ENCODE results near the gene SLC38A6.

SLC38A6 gene

GRCh38 chr14:60977847-60978246 is 3.2 kb upstream of the SLC38A6 start:
- no peak for DNase-seq (ENCODE audit: low spot score)

- DNase-seq (ENCODE audit: low spot score), result peak; percentile 78
These were observed 799 bp downstream of the SLC38A6 start for GRCh38 chr14:60981633-60982455.

- no peak for DNase-seq (ENCODE audit: low spot score)
These were observed 3.2 kb downstream of the SLC38A6 start for GRCh38 chr14:60984196-60984595.

GRCh38 chr14:60986500-60986899 is 5.5 kb downstream of the SLC38A6 start:
- DNase-seq (ENCODE audit: low spot score), result no peak

DNA sequence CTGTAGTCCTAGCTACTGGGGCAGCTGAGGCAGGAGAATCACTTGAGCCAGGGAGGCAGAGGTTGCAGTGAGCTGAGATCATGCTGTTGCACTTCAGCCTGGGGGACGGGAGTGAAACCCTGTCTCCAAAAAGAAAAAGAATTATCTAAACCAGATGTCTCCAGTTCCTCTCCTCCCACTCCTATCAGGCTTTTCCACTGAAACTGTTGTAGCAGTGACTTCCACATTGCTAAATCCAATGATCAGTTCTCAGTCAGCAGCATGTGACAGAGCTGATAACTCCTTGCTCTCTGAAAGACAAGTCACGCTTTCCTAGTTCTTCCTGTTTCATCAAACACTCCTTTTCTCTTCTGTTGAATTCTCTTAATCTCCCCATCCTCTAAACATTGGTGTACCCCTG is 8.6 kb downstream of the SLC38A6 start:
- no peak for DNase-seq (ENCODE audit: low spot score)

GRCh38 chr14:60998617-60999016 is 17.6 kb downstream of the SLC38A6 start:
- no peak for DNase-seq (ENCODE audit: low spot score)

GRCh38 chr14:60999536-60999935 is 18.5 kb downstream of the SLC38A6 start:
- no peak for DNase-seq (ENCODE audit: low spot score)

DNA sequence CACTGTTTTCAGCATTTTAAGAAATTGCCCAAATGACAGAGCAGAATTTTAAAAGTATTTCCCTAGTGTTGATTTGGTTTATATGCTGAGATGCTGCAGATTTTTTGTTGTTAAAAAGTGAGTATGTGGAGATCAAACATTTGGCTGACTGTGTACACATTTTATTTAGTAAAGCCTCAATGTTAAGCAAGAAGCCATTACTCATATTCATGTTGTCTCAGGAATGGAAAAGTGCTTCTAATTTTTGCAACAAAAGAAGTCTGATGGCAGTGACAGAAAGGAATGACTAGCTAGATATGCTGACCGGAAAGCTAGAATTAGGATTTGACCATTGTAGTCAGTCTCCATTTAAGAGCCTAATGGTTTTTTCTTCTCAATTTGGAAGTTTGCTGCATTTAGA is 22.5 kb downstream of the SLC38A6 start:
- no peak for DNase-seq (ENCODE audit: low spot score)

DNA sequence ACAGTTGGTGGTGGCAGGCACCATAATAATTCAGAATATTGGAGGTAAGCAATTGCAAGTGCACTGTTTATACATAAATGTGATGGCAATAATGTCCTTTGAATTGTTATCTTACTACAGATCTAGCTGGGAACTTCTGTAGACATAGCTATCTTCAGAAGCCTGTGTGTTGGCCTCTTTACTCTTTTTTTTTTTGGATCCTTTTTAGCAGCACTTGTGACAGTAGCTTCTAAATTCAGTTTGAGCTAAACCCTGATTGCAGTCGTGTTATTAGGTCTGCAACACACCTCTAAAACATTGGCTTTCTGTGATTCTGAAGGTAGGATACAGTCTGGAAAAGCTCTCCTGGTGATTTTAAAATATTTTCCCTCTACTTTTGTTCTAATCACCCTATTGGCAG is 38.5 kb downstream of the SLC38A6 start:
- no peak for DNase-seq (ENCODE audit: low spot score)

DNA sequence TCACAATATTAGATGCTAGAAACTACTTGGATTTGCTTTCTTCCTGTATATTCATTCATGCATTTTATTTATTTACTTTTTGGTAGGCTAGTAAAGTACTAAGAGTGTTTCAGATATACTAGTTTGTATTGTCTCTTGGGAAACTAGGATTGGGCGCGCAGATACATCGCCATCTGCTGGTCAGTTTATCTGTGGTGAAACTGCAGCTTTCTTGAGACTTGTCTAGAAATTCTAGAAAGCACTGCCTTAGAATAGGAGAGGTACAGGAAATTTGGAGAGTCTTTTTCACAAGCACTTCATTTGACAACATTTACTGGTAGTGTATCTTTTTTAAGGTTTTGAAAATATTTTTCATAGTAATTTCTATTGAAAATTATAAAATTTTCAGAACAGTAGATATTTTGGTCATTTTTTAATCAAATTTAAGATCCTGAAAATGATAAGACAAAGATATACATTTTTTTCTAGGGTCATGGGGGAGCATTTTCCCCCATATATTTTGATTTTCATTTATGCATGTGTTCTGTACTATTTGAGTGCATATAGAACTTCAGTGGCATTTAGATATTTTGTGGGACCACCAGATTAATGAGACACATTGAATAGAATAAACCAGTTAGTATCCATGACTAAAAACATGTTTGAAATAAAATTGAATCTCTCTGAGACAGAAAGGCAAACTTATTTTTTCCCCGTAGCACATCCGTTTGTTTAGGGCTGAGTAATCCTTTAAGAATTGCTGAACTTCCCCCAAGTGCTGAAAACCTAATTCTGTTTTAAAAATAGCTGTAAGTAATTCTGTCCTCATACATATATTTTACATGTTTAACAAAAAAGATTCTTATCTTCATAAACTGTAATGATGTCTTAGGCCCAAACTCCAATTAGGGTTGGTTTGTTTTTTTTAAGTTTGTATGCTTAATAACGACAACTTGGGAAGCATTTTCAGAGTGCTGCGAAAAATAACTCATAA is 44.5 kb downstream of the SLC38A6 start:
- DNase-seq (ENCODE audit: low spot score), result peak; percentile 70

DNA sequence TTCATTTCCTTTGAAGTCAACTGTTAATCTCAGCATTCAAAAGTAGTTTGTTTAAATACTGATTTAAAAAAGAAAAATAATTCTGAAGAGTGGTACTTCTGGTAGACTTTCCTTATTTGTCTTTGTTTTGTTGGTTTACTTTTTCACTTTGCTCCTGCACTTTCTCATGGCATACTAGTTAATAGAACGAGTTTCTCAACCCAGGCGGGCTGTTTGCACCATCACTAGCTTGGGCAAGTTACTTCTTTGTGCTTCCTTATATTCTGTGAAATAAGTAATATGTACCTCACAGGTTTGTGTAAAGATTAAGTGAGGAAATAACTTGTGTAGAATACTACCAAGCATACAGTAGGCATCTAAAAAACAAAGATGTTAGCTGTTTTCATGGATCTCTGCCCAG is 45.5 kb downstream of the SLC38A6 start:
- no peak for DNase-seq (ENCODE audit: low spot score)

DNA sequence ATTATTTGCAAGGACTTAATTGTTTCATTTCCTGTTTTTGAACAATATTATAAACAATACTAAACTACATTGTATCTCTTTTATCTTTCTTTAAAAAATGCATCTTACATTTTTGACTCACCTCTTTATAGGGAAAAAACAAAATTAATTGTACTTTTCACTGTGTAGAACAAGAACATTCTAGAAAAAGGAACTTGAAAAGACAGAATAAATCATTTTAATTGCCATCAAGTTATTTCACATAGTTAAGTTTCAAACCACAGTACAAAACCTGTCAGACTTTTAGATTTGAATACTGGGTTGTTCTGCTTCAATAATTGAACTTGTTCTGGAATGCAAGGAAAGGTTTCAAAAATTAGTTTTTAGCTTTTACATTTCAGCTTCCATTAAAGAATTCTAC is 50.0 kb downstream of the SLC38A6 start:
- no peak for DNase-seq (ENCODE audit: low spot score)

- DNase-seq (ENCODE audit: low spot score), result no peak
These were observed 52.0 kb downstream of the SLC38A6 start for GRCh38 chr14:61033054-61033453.

- no peak for DNase-seq (ENCODE audit: low spot score)
These were observed 52.8 kb downstream of the SLC38A6 start for GRCh38 chr14:61033855-61034254.

DNA sequence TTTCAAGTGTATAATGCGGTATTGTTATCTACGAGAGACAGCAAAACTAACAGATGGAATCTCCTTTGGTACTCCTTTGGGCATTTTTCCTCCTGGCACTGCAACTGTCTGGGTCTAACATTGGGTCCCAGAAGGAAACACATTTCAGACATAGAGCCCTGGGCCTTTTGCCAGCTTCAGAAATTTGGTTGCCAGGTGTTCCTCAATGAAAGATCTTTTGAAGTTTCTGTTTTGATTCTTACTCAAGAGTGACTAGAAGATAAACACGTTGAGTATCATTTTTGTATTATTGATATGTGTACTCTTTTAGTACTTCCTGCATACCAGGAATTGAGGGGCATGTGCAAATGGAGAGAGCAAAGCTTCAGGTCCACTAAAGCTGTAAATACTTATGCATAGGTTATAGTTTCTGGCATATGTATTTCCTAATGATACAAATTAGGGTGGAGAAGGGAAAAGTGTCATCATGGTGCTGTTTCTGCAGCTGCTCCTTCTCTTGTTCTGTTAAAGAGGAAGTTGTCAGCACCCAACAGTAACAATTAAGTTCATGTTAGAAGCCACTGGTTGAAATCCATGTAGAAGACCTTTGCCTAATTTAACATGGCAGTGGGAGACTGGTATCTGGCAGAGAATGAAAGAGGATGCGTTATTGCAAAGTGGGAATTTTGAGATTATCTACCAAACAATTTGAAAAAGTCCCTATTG is 53.5 kb downstream of the SLC38A6 start:
- no peak for DNase-seq (ENCODE audit: low spot score)

DNA sequence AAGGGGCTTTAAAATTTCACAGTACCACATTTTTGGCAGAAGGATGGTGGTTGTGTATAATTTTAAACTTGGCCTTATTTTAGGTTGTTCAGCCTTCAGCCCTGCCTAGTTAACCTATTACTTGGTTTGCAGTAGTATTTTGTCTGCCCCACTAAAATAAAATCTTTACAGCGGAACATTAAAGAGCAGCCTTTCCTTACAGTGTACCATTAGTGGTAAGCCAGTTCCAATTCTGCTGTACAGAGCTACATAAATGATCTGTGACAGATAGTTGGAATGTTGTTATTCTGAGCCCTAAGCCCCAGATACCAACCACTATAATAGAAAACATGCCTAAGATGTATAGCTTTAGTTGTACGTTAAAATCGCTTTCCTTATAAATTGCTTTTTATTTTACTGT is 56.2 kb downstream of the SLC38A6 start:
- DNase-seq (ENCODE audit: low spot score), result no peak

- no peak for DNase-seq (ENCODE audit: low spot score)
These were observed 60.7 kb downstream of the SLC38A6 start for GRCh38 chr14:61041704-61042103.

GRCh38 chr14:61042220-61042619 is 61.2 kb downstream of the SLC38A6 start:
- no peak for DNase-seq (ENCODE audit: low spot score)

DNA sequence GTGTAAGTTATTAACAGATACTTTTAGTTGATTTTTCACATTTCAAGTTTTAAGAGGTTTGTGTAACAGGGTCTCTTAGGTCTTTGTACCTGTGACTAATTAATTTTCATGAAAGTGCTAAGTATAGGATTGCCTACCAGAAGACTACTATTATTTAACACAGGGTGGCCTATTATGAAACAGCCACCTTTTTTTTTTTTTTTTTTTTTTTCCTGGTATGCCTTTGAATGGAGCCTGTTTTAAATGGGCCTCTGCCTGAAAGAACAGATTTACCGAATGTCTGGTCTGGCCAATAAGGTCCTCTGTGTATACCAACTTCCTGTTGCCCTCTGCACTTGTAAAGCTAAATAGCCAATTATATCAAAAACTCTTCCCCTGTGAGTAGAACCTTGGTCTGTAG is 62.5 kb downstream of the SLC38A6 start:
- DNase-seq (ENCODE audit: low spot score), result no peak

DNA sequence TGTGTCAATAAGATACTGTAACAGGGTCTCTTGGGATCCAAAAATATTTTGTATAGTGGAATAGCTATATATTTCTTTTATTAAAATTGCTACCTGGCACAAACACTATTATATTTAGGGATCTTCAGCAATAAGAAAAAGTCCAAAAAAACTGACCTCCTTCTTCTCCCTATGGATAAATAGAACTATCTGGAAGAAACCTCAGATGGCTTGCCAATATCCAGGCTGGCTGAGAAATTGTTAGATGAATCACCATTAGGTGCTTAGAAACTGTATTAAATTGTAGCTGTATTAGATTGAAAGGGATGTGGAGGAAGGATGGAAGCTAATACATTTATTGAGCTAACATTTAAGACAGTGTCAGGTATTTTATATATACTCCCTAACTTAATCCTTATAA is 66.0 kb downstream of the SLC38A6 start:
- DNase-seq (ENCODE audit: low spot score), result no peak

DNA sequence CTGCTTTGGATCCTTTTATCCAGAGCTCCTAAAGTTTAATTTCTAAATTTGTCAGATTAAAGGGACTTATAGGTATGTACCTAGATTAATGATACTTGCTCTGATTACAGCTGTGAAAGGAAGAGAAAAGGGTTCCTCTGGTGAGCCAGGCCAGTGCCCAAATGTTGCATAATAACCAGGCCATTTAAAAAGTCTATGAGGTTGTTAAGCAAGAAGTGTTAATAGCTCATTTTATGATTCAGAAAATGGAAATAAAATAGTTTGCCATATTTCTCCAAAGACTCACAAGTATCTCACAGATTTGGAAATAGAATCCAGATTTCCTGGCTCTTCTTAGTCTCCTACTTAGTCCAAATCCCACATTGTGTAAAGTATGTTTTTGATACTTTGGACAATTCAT is 67.6 kb downstream of the SLC38A6 start:
- no peak for DNase-seq (ENCODE audit: low spot score)

- DNase-seq (ENCODE audit: low spot score), result no peak
These were observed 69.4 kb downstream of the SLC38A6 start for GRCh38 chr14:61050417-61050816.
